CD4-positive, alpha-beta T cell treated with Interleukin-1 beta for 1 hour (primary cell): ENCODE measurements around the gene HTR2A.
"Not testable (repeated sequence)": the region's sequence is repeated elsewhere in the genome, so short reads cannot be mapped to it uniquely, and the experiment has no call there.

Experiments
- DNase-seq, 2 donors: peaks; one replicate each; pipeline ENCODE4 v3.0.0-alpha.2; 2020 to 2022

HTR2A gene

DNA sequence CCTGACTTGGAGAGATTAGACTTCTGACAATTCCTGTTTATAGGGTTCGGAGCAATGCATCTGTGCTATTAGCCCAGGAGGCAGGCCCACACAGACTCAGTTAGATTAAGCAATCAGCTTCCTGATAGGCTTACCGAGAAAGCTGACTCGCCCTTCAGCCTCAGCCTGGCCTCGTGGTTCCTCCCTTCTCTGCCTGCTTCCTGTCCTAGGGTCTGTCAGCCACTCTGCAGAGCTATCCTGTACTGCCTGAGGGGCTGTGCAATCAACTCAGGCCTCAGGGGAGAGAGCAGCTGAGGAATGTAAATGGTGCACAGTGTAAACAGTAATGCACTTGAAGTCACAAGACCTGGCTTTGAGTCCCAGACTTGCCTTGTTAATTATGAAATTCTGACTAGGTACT, 30.7 kb downstream of the HTR2A start:
- DNase-seq = peak in 1 of 2 donors; percentile 12

DNA sequence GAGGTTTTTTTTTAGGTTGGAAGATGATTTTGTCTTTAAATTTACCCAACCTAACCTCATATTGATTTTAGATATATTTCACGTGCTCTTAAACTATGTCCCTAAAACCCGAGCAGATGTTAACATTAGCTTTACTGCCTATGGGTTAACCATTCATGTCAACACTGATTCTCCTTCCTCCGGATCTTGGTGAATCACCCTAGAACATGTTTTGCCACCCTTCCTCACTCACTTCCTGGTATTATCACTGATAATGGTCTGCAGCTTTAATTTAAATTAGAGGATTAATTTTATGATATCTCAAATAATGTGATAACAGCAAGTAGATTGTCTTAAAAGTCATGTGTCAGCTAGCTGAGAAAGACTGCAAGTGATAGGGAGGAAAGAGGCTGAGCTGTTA, 31.9 kb downstream of the HTR2A start:
- DNase-seq = no peak

DNA sequence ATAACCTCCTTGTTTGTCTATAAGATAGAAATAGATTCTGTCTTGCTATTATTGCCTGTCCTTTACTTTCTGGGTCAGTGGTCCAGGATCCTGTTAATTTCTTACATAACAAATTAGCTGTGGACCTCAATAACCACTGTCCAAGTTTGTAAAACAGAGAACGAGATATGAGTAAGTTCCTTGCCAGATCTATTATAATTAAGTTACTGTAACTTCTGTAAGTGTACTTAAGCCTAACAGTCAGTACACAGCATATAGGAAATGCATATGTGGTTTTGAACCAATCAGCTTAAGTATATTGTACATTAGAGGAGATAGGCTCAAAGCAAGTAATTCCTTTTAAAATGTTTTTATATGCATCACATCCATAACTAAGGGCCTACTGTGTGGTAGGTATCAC, 34.9 kb downstream of the HTR2A start:
- no peak for DNase-seq

DNA sequence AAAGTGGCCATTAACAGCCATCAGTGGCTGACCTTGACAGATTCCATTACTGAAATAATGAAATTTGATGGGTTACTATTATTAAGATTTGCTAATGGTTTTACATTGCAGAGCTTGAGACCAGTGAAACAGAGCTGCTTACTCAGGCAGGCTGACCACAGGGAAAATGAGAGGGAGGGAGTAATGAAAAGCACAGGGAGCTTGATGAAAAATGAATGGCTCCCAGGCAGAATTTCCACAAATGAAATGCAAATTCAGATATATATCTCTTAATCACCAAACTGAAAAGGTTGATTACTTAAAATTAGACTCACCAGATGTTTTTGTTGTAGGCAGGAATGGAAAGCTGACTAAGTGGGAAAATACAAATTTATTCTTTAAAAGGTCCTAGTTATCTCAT, 36.1 kb downstream of the HTR2A start:
- no peak for DNase-seq

DNA sequence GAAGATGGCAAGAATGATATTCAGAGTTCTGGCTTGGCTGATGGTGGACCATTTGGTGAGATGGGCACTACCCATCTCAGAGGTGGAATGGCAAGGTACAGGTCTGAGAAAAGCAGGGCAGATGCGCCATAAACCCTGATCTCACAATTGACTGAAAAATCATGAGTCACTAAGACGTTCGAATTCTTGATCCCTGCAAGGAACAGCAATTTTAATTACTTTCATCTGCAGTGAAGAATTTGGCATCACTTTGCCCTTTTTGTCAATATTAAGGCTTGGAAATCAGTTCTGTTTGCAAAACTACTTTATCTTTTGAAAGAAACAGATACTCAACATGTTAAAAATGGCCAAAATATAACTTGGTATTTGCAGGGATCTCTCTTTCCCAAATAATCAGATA, 38.1 kb downstream of the HTR2A start:
- no peak for DNase-seq

DNA sequence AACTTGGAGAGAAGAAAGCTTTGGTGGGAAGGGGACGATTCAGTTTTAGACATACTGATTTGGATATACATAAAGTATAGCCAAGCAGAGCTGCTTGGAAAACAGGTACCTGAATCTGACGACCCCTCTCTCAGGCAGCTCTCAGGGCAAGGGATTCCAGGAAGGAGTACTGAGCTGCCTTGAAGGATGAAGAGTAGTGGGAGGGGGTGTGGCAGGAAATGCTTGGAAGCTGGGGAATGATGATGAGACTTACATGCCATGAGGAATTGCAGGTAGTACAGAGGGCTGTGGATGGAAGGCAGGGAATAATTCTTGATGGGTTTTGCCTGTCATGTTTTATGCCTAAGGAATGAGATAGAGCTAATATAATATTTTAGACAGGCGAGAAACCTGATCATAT, 38.7 kb downstream of the HTR2A start:
- no peak for DNase-seq

DNA sequence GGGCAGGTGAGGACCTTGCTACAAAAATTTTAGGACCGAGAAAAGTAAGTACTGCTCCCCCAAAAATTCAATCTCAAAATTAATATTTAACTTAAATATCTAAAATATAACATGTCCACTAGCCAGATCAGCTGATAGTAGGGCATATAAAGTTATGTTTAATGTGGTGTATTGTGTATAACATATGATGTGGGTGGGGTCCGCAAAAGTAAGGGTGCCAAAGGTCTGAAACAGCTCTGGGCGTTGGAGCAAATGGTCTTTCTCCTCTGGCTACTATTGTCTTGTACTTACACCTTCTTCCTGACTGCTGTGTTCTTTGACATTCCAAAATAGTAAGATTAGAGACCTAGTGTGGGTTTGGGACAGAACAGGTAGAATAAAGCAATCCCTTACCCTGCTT, 41.2 kb downstream of the HTR2A start:
- DNase-seq = no peak

DNA sequence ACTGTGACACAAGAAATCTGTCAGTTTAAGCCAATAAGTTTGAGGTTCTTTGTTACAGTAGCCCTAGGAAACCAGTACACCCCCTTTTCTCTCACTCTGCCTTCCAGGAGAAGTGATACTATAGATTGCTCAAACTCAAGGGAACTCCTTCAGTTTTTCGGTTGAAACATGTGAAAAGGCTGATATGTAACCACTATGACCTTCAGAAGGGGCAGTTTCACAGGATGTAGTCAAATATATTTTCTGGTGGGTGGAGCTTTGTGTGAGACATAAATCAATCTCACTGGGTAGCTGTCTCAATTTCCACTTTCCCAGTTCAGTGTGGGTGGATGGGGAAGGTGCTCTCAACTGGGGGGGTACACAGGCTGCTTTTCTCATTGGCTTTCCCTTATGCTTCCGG, 41.7 kb downstream of the HTR2A start:
- no peak for DNase-seq

DNA sequence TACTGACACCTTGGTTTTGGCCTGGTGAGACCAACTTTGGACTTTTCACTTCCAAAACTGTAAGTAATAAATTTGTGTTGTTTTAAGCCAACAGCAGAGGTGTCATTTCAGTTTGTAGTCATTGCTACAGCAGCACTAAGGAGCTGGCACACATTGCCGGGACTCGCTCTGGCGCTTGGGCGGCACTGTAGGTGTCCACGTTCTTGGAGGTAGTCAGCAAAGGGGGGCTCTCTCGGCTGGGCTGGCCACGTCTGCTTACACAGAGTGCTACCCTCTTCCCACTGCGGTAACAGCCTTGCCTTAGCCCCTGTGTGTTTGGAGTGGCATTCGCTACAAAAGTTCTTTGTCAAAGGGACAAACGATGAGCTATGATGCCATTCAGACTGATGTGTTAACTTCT, 44.7 kb downstream of the HTR2A start:
- no peak for DNase-seq

DNA sequence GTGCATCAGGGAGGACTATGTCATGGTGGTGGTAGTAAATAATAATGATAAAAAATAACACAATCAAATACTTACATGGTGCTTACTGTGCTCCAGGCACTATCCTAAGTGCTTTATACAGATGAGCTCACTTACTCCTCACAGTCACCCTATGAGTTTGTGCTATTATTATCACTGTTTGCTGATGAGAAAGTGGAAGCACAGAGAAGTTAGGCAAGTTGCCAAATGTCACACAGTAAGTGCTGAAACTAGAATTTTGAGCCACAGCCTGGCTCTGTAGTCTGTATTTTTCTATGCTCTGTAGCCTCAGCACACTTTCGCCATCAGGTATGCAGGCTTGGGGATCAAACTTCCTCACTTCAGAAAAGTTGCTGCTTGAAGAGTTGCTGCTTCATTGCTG, 46.6 kb downstream of the HTR2A start:
- no peak for DNase-seq

DNA sequence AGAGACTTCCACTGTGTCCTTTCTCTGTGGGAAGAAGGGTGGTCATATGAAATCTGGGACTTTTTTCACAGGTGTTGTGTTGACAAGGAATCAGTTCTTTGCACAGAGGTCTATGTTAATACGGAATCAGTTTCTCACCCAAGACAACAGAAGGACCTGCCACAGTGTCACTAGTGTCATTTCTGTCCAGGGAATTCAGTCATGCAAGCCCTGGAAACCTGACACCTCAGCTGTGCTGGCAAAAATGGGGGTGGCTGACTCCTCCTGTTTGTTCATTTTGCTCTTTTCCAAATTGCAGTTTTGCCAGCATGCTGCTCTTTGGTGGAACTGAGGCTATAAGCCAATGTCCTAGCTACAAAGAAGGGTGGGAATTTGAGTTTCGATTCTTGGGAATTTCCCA, 50.1 kb downstream of the HTR2A start:
- no peak for DNase-seq

DNA sequence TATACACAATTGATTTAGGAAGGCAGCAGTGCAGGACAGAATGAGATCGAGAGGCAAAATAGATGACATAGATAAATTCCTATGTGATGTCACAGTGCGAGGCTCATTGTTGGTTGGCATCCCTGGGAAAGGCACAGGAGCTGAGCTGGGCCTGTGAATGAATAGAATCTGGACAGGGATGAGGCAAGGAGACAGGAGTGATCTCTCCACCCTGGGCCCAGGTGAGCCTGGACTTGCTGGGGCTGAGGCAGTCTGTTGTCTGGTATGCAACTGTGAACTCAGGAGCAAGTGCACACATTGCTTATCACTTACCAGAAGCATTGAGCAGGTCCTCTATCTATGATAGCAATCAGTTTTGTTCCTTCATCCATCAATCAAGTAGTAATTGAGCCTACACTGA, 51.7 kb downstream of the HTR2A start:
- DNase-seq = no peak

DNA sequence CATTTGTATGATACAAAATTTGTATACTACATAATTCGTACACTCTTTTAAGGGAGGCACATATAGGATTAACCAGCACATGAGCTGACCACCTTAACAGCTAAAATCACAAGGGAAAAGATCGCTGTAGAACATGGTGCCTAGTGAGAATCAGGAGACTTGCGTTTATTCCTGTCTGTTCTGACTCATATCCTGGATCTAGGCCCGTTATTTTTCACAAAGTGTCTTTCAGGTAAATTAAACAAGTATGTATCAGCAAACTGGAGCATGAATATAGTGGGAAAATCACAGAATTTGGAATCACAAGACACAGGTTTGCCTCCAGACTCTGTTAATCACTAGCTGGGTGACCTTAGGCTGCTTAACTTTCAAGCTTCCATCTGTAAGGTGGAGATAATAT, 52.4 kb downstream of the HTR2A start:
- DNase-seq = no peak

DNA sequence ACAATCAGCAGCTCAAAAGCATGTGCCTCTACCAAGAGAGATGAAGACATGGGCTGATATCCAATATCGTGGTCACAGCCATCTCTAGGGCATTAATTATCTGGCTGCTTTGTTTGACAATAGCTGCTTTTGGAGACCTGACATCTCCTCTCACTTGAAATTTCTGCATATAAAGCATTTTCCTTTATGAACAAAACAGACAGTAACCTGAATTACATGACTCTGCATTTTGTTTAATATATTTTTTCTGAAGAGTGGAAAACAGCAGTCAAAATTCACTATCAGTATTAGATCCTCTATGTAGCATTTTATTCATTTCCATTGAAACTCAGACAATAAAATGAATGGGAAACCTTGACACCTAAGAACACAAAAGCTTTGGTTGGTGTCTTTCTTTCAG, 57.5 kb downstream of the HTR2A start:
- no peak for DNase-seq

DNA sequence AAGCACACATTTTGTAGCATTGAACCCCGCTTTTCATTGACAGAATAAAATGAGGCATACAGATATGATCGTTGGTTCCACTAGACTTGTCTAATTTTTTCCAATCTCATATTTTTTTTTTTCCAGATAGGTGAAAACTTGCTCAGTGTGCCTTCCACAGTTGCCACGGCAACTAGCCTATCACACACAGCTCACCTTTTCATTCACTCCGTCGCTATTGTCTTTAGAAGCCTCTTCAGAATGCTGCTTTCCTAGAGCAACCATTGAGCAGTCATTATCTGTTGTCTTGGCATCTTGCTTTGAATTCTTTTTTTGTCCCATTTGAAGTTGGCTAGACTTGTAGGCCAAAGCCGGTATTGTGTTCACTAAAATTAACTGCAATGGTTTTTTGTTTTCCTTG, 62.2 kb downstream of the HTR2A start:
- no peak for DNase-seq

DNA sequence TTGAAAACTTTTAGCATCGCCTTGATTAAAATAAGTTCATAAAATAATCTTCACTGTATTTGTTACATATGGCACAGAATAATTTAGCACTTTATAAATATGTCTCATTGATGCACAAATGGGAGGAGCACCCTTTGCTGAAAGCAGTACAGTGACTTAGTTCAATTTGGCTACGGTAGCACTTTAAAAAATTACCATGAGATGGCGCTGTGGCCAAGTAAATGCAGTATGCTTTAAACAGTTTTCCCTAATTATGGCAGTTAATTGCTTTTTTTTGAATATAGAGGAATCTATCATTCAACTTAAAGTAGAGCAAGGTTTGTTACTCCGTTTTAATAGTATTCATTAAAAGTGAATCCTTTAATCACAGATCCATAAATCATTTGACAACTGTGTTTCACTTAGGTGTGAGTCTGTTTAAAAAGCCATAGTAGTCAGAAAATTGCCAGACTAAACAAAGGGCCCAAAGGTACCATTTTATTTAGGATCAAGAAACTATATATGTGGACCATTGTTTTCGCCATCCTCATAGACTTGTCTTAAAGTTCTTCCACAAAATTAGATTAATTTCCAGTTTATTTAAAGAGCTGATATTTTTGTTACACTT, 65.2 kb downstream of the HTR2A start:
- peak; percentile 11 to 49 for DNase-seq

DNA sequence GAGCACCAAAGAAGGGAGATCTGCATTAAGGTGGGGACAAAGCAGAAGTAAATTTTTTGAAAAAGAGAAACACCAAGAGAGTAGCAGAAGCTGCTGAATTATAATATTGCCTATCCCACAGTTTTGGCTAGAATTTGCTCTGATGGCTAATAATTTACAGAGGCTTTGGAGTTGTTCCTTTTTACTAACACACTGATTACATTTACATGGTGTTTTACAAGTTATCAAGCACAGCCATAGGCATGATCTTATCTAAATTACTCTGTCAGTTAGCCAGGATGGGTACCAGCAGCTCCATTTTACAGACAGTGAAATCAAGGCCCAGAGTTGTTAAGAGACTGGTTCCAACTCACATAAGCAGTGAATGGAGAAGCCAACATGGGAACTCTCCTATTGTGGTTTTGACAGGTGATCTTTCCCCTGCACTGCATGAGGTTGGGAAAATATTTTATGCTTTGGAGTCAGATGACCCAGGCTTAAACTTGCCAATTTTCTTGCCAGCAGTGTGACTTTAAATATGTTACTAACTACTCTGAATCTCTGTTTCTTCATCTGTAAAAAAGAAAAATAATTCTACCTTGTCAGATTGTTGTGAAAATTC, 66.3 kb downstream of the HTR2A start:
- no peak for DNase-seq

DNA sequence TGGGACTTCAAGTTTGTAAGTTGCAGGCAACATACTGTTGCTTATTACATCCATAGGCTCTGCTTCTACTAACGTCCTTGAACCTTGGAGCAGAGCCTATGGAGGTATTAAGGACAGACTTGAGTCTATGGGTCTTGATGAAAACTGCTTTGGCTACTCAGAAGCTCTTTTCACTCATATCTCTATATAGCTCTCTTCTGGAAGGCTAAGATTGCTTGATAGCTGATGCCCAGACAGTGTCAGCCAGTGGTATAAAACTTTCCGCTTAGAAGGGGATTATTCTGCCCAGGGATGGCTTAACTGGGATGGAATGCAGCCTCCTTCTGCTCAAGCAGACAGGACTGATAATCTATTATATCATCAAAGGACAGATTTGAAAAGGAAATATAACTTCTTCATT, 74.3 kb downstream of the HTR2A start:
- DNase-seq = no peak

DNA sequence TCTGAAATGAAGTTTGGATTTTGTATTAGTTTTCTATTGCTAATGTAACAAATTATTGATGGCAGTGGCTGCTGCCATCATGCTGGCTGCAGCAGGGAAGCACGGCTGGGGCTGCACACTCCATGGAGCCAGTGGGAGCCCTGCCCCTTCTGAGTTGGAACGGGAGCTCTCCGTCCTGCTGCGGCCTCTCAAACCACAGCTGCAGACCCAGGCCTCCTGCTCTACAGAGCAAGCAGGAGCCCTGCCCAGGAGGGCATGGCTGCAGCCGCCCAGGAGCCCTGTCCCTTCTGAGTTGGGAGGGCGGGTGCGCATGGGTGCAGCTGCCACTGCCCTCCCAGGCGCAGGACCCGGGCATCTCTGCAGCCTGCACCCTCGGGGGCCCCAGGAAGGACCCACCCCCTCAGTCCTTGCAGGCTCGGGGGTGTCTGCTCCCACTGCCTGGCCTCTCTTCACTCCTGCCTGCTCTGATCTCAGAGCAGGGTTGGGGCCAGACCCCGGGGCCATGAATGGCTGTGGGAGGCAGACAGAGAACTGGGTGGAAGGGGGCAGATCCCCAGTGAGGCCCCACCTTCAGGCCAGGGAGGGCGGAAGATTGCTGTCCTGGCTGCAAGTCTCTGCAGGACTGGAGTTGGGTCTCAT, 78.9 kb downstream of the HTR2A start:
- no peak for DNase-seq

DNA sequence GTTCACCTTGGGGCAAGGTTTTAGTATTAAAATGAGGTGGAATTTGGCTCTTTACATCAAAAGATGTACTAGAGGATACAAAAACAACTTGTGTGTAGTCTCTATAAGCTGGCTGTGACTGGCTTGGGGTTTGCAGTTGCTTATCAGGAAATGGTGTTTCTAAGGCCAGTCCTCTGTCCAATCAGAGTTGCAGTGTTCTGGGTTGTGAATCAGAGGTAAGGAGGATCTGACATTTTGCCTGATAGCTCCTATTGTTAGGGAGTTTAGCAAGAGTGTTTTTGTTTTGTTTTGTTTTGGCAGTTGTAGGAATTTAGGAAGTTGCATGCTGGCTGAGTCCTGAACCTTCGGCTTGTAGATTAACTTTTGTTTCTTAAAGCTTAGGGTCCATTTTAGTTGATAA, 79.8 kb downstream of the HTR2A start:
- DNase-seq = no peak

DNA sequence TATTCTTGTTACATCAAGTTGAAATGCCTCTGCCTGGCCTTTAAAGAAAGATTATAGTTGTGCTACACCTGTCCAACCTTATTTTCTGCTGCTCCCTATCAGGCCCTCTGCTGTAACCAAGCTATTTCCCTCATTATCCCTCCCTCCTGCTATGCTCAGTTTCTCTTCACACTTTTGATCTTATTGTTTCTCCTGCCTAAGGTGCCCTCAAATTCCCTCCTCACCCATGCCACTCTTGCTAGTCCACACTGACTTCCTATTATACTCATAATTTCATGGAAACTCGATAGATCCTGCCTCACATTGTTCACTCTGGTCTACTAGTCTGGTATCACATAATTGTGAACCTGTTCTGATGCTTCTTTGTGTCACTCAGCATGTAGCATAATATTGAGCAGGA, 80.5 kb downstream of the HTR2A start:
- DNase-seq = no peak

DNA sequence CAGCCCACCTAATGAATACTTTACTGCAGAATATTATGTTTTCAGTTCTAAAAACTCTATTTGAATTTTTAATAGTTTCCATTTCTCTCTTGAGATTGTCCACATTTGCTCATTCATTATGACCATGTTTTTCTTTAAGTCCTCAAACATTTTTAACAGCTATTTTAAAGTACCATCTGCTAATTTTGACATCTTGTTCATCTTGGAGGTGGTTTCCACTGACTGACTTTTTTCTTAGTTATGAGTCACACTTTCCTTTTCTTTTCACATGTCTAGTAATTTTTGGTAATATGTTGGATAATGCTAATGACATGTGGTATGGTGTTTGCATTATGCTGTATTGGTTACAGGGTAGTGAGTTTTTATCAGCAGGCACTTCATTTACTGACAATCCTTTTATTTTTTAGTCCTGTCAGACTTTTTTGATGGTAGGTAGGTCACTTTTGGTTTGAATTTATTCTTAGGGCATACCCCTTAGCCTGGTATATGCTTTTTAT, 84.5 kb downstream of the HTR2A start:
- DNase-seq = no peak

DNA sequence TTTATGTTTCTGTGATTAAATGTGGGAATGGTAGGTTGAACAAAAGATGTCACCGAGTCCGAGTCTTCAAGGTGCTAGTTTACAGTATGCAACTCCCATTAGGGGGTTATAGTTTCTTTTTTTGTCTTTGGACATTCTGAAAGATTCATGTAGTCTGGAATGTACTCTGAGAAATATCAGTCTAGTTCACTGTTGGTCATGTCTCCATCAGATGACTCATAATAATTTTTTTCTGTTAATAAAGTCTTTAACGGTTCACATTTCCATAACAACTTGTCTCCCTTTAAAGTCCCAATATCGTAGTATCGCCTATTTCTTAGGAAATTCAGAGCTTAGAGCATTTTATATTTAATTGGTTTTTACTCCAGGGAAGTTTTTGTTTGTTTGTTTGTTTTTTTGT, 86.4 kb downstream of the HTR2A start:
- DNase-seq = no peak

DNA sequence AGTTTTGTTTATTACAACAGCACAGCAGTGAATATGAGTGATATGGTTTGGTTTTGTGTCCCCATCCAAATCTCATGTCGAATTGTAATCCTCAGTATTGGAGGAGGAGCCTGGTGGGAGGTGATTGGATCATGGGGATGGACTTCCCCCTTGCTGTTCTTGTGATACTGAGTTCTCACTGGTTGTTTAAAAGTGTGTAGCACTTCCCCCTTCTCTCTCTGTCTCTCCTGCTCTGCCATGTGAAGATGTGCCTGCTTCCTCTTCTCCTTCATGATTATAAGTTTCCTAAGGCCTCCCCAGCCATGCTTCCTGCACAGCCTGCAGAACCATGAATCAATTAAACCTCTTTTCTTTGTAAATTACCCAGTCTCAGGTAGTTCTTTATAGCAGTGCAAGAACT, 91.9 kb downstream of the HTR2A start:
- DNase-seq = not testable (repeated sequence)

DNA sequence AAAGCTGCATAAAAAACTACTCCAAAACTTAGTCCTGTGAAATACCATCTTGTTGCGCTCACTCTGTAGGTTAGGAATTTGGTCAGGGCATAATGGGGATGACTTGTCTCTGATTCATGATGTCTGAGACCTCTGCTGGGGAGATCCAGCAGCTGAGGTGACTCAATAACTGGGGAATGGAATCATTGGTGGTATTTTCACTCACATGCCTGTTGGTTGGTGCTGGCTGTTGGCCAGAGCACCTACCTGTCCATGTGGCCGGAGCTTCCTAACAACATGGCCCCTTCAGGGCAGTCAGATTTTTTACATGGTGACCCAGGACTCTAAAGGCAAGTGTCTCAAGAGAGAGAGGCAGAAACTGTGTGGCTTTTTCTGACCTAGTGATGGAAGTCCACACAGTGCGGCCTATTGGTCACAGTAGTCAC, 92.5 kb downstream of the HTR2A start:
- no peak for DNase-seq
